ENCODE results near the gene TMEM214. TPM values are rescaled to one million over a fixed set of nuclear protein-coding genes. Genes with fewer than 3 reads are reported as not detected.

The TMEM214 gene
- total RNA-seq, 2 donors from 2014 or later, result 52.7 to 63.7 TPM

GRCh38 chr2:27040282-27040681 is 7.5 kb downstream of the TMEM214 start:
- Mint-ChIP-seq H3K9me3 (no peaks in the 10 kb centered on the region), H3K36me3 (ENCODE audit: low read depth) (peaks cover 63% of the 10 kb centered on the region), H3K27ac (no peak overlapping the region), H3K4me1 (no peaks in the 10 kb centered on the region), H3K27me3 (ENCODE audit: insufficient read depth) (no peaks in the 10 kb centered on the region), H3K4me3 (no peak overlapping the region)
- H3K27me3 ChIP-seq (ENCODE audit: control insufficient read depth, insufficient read depth, low read length, poor library complexity, severe bottlenecking), result no peaks in the 10 kb centered on the region
- no peak overlapping the region for H3K4me3 ChIP-seq (ENCODE audit: low read length)
- no peaks in the 10 kb centered on the region for H3K9me3 ChIP-seq (ENCODE audit: control insufficient read depth, low read length)
- DNase-seq, result no peak
- no peak overlapping the region for H3K27ac ChIP-seq (ENCODE audit: low read depth, low read length)
- no peaks in the 10 kb centered on the region for H3K4me1 ChIP-seq (ENCODE audit: control insufficient read depth, insufficient read depth, low read length)
- TF ChIP-seq, protein P1, sequence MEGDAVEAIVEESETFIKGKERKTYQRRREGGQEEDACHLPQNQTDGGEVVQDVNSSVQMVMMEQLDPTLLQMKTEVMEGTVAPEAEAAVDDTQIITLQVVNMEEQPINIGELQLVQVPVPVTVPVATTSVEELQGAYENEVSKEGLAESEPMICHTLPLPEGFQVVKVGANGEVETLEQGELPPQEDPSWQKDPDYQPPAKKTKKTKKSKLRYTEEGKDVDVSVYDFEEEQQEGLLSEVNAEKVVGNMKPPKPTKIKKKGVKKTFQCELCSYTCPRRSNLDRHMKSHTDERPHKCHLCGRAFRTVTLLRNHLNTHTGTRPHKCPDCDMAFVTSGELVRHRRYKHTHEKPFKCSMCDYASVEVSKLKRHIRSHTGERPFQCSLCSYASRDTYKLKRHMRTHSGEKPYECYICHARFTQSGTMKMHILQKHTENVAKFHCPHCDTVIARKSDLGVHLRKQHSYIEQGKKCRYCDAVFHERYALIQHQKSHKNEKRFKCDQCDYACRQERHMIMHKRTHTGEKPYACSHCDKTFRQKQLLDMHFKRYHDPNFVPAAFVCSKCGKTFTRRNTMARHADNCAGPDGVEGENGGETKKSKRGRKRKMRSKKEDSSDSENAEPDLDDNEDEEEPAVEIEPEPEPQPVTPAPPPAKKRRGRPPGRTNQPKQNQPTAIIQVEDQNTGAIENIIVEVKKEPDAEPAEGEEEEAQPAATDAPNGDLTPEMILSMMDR (conservative IDR thresholded peaks at IDR 0.05), result no peak
- WGBS, 2 experiments (ENCODE audit: insufficient coverage in 1 of 2, insufficient read length in 1 of 2), result 93 to 100% methylated on average over 6 to 8 of the region's 8 CpGs
- H3K9ac ChIP-seq (ENCODE audit: extremely low read depth, low read length, poor library complexity, severe bottlenecking), result no peak overlapping the region
- peaks cover 61% of the 10 kb centered on the region for H3K36me3 ChIP-seq (ENCODE audit: control insufficient read depth, insufficient read depth, low read length)

DNA sequence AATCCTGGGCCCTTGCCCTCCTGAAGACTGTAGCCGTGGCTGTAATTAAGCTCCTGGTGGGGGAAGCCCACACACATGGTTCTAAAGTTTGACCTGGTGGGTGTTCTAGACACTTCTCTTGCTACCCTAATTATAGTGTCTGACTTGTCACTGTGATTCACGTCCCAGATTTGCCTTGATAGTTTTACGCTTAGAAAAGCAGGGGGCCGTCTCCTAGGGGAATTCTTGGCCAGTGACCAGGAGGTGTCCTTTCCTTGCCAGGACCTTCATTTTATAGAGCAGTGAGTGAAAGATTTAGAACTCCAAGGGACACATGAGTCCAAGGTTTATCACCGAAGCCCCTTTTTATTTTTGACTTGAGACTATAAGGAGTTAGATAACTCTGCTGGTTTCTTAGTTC is 9.0 kb downstream of the TMEM214 start:
- H3K4me1 ChIP-seq (ENCODE audit: control insufficient read depth, insufficient read depth, low read length), result no peaks in the 10 kb centered on the region
- no peak overlapping the region for H3K27ac ChIP-seq (ENCODE audit: low read depth, low read length)
- WGBS, 2 experiments (ENCODE audit: insufficient coverage in 1 of 2, insufficient read length in 1 of 2), result 92 to 100% methylated on average over 5 of the region's 5 CpGs

GRCh38 chr2:27042159-27042661 is 9.4 kb downstream of the TMEM214 start:
- 93 to 95% methylated on average over 10 of the region's 10 CpGs for WGBS, 2 experiments (ENCODE audit: insufficient coverage in 1 of 2, insufficient read length in 1 of 2)
- Histone ChIP-seq H3K27me3 (ENCODE audit: control insufficient read depth, insufficient read depth, low read length, poor library complexity, severe bottlenecking) (no peaks in the 10 kb centered on the region), H3K9ac (ENCODE audit: extremely low read depth, low read length, poor library complexity, severe bottlenecking) (no peak overlapping the region), H3K4me3 (ENCODE audit: low read length) (no peak overlapping the region), H3K9me3 (ENCODE audit: control insufficient read depth, low read length) (no peaks in the 10 kb centered on the region), H3K27ac (ENCODE audit: low read depth, low read length) (no peak overlapping the region), H3K36me3 (ENCODE audit: control insufficient read depth, insufficient read depth, low read length) (peaks cover 43% of the 10 kb centered on the region), H3K4me1 (ENCODE audit: control insufficient read depth, insufficient read depth, low read length) (no peaks in the 10 kb centered on the region)
- H3K27me3 Mint-ChIP-seq (ENCODE audit: insufficient read depth), result no peaks in the 10 kb centered on the region
- peaks cover 44% of the 10 kb centered on the region for H3K36me3 Mint-ChIP-seq (ENCODE audit: low read depth)
- TF ChIP-seq, protein P1 (conservative IDR thresholded peaks at IDR 0.05), result no peak
- H3K9me3 Mint-ChIP-seq, result no peaks in the 10 kb centered on the region
- no peak overlapping the region for H3K4me3 Mint-ChIP-seq
- H3K27ac Mint-ChIP-seq, result no peak overlapping the region
- H3K4me1 Mint-ChIP-seq, result no peaks in the 10 kb centered on the region
- DNase-seq, result no peak

More for the DNA sequence above, 9.0 kb downstream of the TMEM214 start:
- no peaks in the 10 kb centered on the region for H3K9me3 Mint-ChIP-seq
- Histone ChIP-seq H3K27me3 (ENCODE audit: control insufficient read depth, insufficient read depth, low read length, poor library complexity, severe bottlenecking) (no peaks in the 10 kb centered on the region), H3K4me3 (ENCODE audit: low read length) (no peak overlapping the region), H3K9me3 (ENCODE audit: control insufficient read depth, low read length) (no peaks in the 10 kb centered on the region), H3K36me3 (ENCODE audit: control insufficient read depth, insufficient read depth, low read length) (peaks cover 47% of the 10 kb centered on the region), H3K9ac (ENCODE audit: extremely low read depth, low read length, poor library complexity, severe bottlenecking) (no peak overlapping the region)
- no peaks in the 10 kb centered on the region for H3K27me3 Mint-ChIP-seq (ENCODE audit: insufficient read depth)
- no peak overlapping the region for H3K27ac Mint-ChIP-seq
- TF ChIP-seq, protein P1 (conservative IDR thresholded peaks at IDR 0.05), result no peak
- no peak for DNase-seq
- peaks cover 49% of the 10 kb centered on the region for H3K36me3 Mint-ChIP-seq (ENCODE audit: low read depth)
- H3K4me1 Mint-ChIP-seq, result no peaks in the 10 kb centered on the region
- no peak overlapping the region for H3K4me3 Mint-ChIP-seq

Data from endodermal cell (in vitro differentiated cells).